IMR-90 (cell line): ENCODE data around the gene ZNF783. TPM values are rescaled to one million over a fixed set of nuclear protein-coding genes. Genes with fewer than 3 reads are reported as not detected.

Source experiments
- ATAC-seq: fragments of 200-7000 bp; cut with Tn5 transposase; 2 replicates; pipeline ENCODE4 v1.9.1; 2020; ENCODE audit warnings: low read depth, mild to moderate bottlenecking, moderate library complexity
- BruUV-seq: library from RNA; stranded (reverse); fragments of 400-500 nt; replicated peaks from 2 replicates; lab custom pipeline; 2021; lab: Mats Ljungman, UMichigan
- CTCF ChIA-PET: fragments of 300-600 bp; formaldehyde crosslinking; extraction: SDS; loops from one replicate; lab custom pipeline; 2021; ENCODE audit warnings: antibody characterized with exemption; lab: Yijun Ruan, JAX
- POLR2A ChIA-PET: fragments of 300-600 bp; sonication (Branson Sonifier 250); formaldehyde crosslinking; loops from one replicate; lab custom pipeline; 2022; ENCODE audit warnings: antibody characterized with exemption; ENCODE audit not compliant: unreplicated experiment; lab: Charles Lee
- DNase-seq: peaks from one replicate; pipeline ENCODE4 v3.0.0; 2013
- H2AFZ ChIP-seq: replicated peaks from 2 replicates; pipeline ENCODE3; 2013; ENCODE audit warnings: low read length, mild to moderate bottlenecking; ENCODE audit not compliant: poor library complexity
- H2AK5ac ChIP-seq: 2 replicates; pipeline ENCODE4 v1.6.1; 2013; ENCODE audit warnings: low read depth, low read length, inconsistent platforms
- H2AK9ac ChIP-seq: replicated peaks from 2 replicates; pipeline ENCODE3; 2013; ENCODE audit warnings: mild to moderate bottlenecking, low read depth, low read length, moderate library complexity; ENCODE audit not compliant: poor library complexity
- H2BK120ac ChIP-seq: 2 replicates; pipeline ENCODE4 v1.6.1; 2013; ENCODE audit warnings: low read depth, low read length, inconsistent platforms
- H2BK15ac ChIP-seq: 3 replicates; pipeline ENCODE4 v1.6.1; 2013; ENCODE audit warnings: low read depth, low read length, inconsistent platforms
- H2BK20ac ChIP-seq: 2 replicates; pipeline ENCODE4 v1.6.1; 2013; ENCODE audit warnings: low read depth, mild to moderate bottlenecking, inconsistent platforms, low read length, moderate library complexity
- H2BK5ac ChIP-seq: 2 replicates; pipeline ENCODE4 v1.6.1; 2013; ENCODE audit warnings: mild to moderate bottlenecking, low read depth, low read length, inconsistent platforms; ENCODE audit not compliant: poor library complexity, severe bottlenecking
- H3K14ac ChIP-seq: replicated peaks from 2 replicates; pipeline ENCODE4 v1.6.1; 2013; ENCODE audit warnings: low read depth, low read length, inconsistent platforms
- H3K18ac ChIP-seq: 2 replicates; pipeline ENCODE4 v1.6.1; 2013; ENCODE audit warnings: low read depth, low read length, control low read depth
- H3K23ac ChIP-seq: 2 replicates; pipeline ENCODE4 v1.6.1; 2013; ENCODE audit warnings: low read depth, low read length, inconsistent platforms
- H3K27ac ChIP-seq: 2 replicates; pipeline ENCODE4 v1.5.1; 2013; ENCODE audit warnings: mild to moderate bottlenecking, control low read depth, low read length; ENCODE audit not compliant: insufficient read depth
- H3K27me3 ChIP-seq: 2 replicates; pipeline ENCODE4 v1.6.1; 2013; ENCODE audit warnings: low read length; ENCODE audit not compliant: control insufficient read depth, insufficient read depth
- H3K36me3 ChIP-seq: 2 replicates; pipeline ENCODE4 v1.6.1; 2013; ENCODE audit warnings: low read length, mixed read lengths; ENCODE audit not compliant: control insufficient read depth, insufficient read depth
- H3K4ac ChIP-seq: 2 replicates; pipeline ENCODE4 v1.6.1; 2013; ENCODE audit warnings: low read depth, low read length, inconsistent platforms
- H3K4me1 ChIP-seq: 2 replicates; pipeline ENCODE4 v1.6.1; 2013; ENCODE audit warnings: low read length, mixed read lengths; ENCODE audit not compliant: control insufficient read depth, insufficient read depth
- H3K4me2 ChIP-seq: 2 replicates; pipeline ENCODE4 v1.6.1; 2013; ENCODE audit warnings: low read depth, mild to moderate bottlenecking, control low read depth, low read length, moderate library complexity
- H3K4me3 ChIP-seq: 2 replicates; pipeline ENCODE4 v1.5.1; 2013; ENCODE audit warnings: low read depth, mild to moderate bottlenecking, control low read depth, low read length, moderate library complexity; ENCODE audit not compliant: insufficient read depth
- H3K56ac ChIP-seq: 2 replicates; pipeline ENCODE4 v1.6.1; 2013; ENCODE audit warnings: low read length, inconsistent platforms; ENCODE audit not compliant: insufficient read depth; ENCODE audit errors: extremely low read depth
- H3K79me1 ChIP-seq, 2 experiments: 2 replicates each; pipeline ENCODE4 v1.6.1; 2013; ENCODE audit warnings: low read length in 2 of 2, inconsistent platforms in 1 of 2, low read depth in 1 of 2
- H3K9ac ChIP-seq: 2 replicates; pipeline ENCODE4 v1.6.1; 2013; ENCODE audit warnings: low read depth, low read length, control low read depth
- H3K9me1 ChIP-seq: 2 replicates; pipeline ENCODE4 v1.6.1; 2013; ENCODE audit warnings: low read length, inconsistent platforms; ENCODE audit not compliant: insufficient read depth
- H3K9me3 ChIP-seq: 2 replicates; pipeline ENCODE4 v1.6.1; 2013; ENCODE audit warnings: low read length; ENCODE audit not compliant: control insufficient read depth, insufficient read depth
- H4K20me1 ChIP-seq: 2 replicates; pipeline ENCODE4 v1.6.1; 2013; ENCODE audit warnings: low read length, inconsistent platforms; ENCODE audit not compliant: insufficient read depth
- H4K5ac ChIP-seq: 2 replicates; pipeline ENCODE4 v1.6.1; 2013; ENCODE audit warnings: mild to moderate bottlenecking, low read depth, low read length, control low read depth
- H4K8ac ChIP-seq, 2 experiments: 2 replicates each; pipeline ENCODE4 v1.6.1; 2013; ENCODE audit warnings: low read depth in 2 of 2, low read length in 2 of 2, control low read depth in 1 of 2, inconsistent platforms in 1 of 2
- H4K91ac ChIP-seq: 2 replicates; pipeline ENCODE4 v1.6.1; 2013; ENCODE audit warnings: low read depth, low read length, inconsistent platforms; ENCODE audit not compliant: insufficient read depth
- BHLHE40 ChIP-seq: fragments of 150-350 bp; IDR thresholded peaks from 2 replicates; pipeline ENCODE4 v1.6.1; 2016; ENCODE audit warnings: mild to moderate bottlenecking, low read depth, low read length
- FOS ChIP-seq: fragments of 150-350 bp; IDR thresholded peaks from 2 replicates; pipeline ENCODE4 v1.6.1; 2016; ENCODE audit warnings: low read depth, low read length
- MXI1 ChIP-seq: IDR thresholded peaks from 2 replicates; pipeline ENCODE4 v1.6.1; 2012; ENCODE audit warnings: low read depth, mild to moderate bottlenecking, low read length, moderate library complexity, borderline replicate concordance
- NFE2L2 ChIP-seq: fragments of 150-350 bp; IDR thresholded peaks from 2 replicates; pipeline ENCODE4 v1.6.1; 2016; ENCODE audit warnings: low read depth, mild to moderate bottlenecking, low read length
- RCOR1 ChIP-seq: IDR thresholded peaks from 2 replicates; pipeline ENCODE4 v1.6.1; 2012; ENCODE audit warnings: mild to moderate bottlenecking, low read length, improper control_type of control experiment; ENCODE audit not compliant: insufficient replicate concordance
- SMC3 ChIP-seq: fragments of 150-350 bp; IDR thresholded peaks from 2 replicates; pipeline ENCODE4 v1.6.1; 2016; ENCODE audit warnings: low read depth, mild to moderate bottlenecking, antibody characterized with exemption, low read length, moderate library complexity
- dilution Hi-C: fragments of 300-500 bp; cut with HindIII; formaldehyde crosslinking; loops from one replicate; pipeline ENCODE4 v1.14.3; 2018; ENCODE audit warnings: low sequenced_read_pairs; ENCODE audit not compliant: unreplicated experiment
- in situ Hi-C: fragments of 300-500 bp; cut with MboI; formaldehyde crosslinking; loops from 3 replicates; pipeline ENCODE4 v1.14.3; 2019; ENCODE audit warnings: low sequenced_read_pairs, inconsistent platforms, mixed read lengths
- intact Hi-C: fragments of 100-400 bp; cut with micrococcal nuclease; formaldehyde crosslinking; loops from 2 replicates; pipeline ENCODE4 v1.10.0; 2022
- polyA plus RNA-seq, 3 experiments: library from polyadenylated mRNA; depleted of rRNA; stranded (reverse); fragments of >200 nt; gene quantifications; 2 replicates each; pipeline ENCODE4 v1.2.3, GENCODE V29; 2012; ENCODE audit warnings: low replicate concordance in 1 of 3
- total RNA-seq: library from RNA; depleted of rRNA; stranded (reverse); fragments of >200 nt; gene quantifications from 2 replicates; pipeline ENCODE4 v1.2.3, GENCODE V29; 2012
- TF ChIP-seq, protein P1 (sequence below): conservative IDR thresholded peaks from 2 replicates; pipeline ENCODE4 v1.5.1; 2012; ENCODE audit warnings: mild to moderate bottlenecking, low read depth, low read length, improper control_type of control experiment
- TF ChIP-seq, protein P2 (sequence below): fragments of 150-350 bp; IDR thresholded peaks from 2 replicates; pipeline ENCODE4 v1.6.1; 2016; ENCODE audit warnings: low read depth, mild to moderate bottlenecking, low read length, moderate library complexity, borderline replicate concordance
- TF ChIP-seq, protein P3 (sequence below): fragments of 150-350 bp; IDR thresholded peaks from 2 replicates; pipeline ENCODE4 v1.6.1; 2017; ENCODE audit warnings: mild to moderate bottlenecking, antibody characterized with exemption, low read length, low read depth

Gene ZNF783
- total and polyA plus RNA-seq, 2 of the 4 experiments (the other 2 are of a cell fraction): 2.3 to 7.2 TPM

DNA sequence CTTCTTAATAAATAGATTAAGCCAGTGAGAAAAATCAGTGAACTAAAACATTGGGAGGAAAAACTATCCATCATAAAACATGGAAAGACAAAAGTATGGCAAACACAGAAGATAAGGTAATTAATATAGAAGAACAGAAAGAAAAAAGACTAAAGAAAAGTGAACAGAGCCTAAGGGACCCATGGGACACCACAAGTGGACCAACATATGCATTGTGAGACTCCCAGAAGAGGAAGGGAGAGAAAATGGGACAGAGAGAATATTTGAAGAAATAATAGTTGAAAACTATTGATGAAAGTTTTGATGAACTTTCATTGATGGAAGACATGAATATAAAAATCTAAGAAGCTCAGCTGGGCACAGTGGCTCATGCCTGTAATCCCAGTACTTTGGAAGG is 71.3 kb downstream of the ZNF783 start:
- Histone ChIP-seq H3K9me1 (no peaks in the 10 kb centered on the region), H2BK120ac (no peak overlapping the region), H2AFZ (no peak overlapping the region), H3K23ac (no peak overlapping the region), H3K27me3 (peaks cover 2% of the 10 kb centered on the region), H2BK20ac (no peak overlapping the region), H3K56ac (no peak overlapping the region), H2AK9ac (no peak overlapping the region), H3K79me1 (no peaks in the 10 kb centered on the region), H4K20me1 (no peaks in the 10 kb centered on the region), H3K4ac (no peak overlapping the region), H3K4me3 (no peak overlapping the region), H3K14ac (no peak overlapping the region), H4K91ac (no peak overlapping the region), H4K8ac (no peak overlapping the region), H2BK5ac (no peak overlapping the region), H3K4me1 (no peaks in the 10 kb centered on the region), H3K9me3 (no peaks in the 10 kb centered on the region), H3K4me2 (no peak overlapping the region), H2BK15ac (no peak overlapping the region), H4K5ac (no peak overlapping the region), H3K18ac (no peak overlapping the region), H3K36me3 (no peaks in the 10 kb centered on the region), H3K27ac (no peak overlapping the region), H2AK5ac (no peak overlapping the region), H3K9ac (no peak overlapping the region)
- dilution Hi-C loops: no loop called here
- intact Hi-C loops: no loop called here
- TF ChIP-seq, protein P1, sequence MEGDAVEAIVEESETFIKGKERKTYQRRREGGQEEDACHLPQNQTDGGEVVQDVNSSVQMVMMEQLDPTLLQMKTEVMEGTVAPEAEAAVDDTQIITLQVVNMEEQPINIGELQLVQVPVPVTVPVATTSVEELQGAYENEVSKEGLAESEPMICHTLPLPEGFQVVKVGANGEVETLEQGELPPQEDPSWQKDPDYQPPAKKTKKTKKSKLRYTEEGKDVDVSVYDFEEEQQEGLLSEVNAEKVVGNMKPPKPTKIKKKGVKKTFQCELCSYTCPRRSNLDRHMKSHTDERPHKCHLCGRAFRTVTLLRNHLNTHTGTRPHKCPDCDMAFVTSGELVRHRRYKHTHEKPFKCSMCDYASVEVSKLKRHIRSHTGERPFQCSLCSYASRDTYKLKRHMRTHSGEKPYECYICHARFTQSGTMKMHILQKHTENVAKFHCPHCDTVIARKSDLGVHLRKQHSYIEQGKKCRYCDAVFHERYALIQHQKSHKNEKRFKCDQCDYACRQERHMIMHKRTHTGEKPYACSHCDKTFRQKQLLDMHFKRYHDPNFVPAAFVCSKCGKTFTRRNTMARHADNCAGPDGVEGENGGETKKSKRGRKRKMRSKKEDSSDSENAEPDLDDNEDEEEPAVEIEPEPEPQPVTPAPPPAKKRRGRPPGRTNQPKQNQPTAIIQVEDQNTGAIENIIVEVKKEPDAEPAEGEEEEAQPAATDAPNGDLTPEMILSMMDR: no peak
- TF ChIP-seq RCOR1: no peak
- no peak for TF ChIP-seq SMC3
- TF ChIP-seq MXI1: no peak
- TF ChIP-seq FOS: no peak
- no peak for TF ChIP-seq BHLHE40
- TF ChIP-seq NFE2L2: no peak
- TF ChIP-seq, protein P2, sequence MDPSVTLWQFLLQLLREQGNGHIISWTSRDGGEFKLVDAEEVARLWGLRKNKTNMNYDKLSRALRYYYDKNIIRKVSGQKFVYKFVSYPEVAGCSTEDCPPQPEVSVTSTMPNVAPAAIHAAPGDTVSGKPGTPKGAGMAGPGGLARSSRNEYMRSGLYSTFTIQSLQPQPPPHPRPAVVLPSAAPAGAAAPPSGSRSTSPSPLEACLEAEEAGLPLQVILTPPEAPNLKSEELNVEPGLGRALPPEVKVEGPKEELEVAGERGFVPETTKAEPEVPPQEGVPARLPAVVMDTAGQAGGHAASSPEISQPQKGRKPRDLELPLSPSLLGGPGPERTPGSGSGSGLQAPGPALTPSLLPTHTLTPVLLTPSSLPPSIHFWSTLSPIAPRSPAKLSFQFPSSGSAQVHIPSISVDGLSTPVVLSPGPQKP: no peak
- TF ChIP-seq, protein P3, sequence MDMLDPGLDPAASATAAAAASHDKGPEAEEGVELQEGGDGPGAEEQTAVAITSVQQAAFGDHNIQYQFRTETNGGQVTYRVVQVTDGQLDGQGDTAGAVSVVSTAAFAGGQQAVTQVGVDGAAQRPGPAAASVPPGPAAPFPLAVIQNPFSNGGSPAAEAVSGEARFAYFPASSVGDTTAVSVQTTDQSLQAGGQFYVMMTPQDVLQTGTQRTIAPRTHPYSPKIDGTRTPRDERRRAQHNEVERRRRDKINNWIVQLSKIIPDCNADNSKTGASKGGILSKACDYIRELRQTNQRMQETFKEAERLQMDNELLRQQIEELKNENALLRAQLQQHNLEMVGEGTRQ: no peak
- CTCF ChIA-PET: no interaction called here
- no TSS peak for BruUV-seq
- DNase-seq (no peak), ATAC-seq (no peak)
- POLR2A ChIA-PET: no interaction called here
- in situ Hi-C loops: no loop called here
